Gastroesophageal sphincter (tissue), 3 donors: ENCODE measurements around the gene CCDC85B.
A peak's percentile ranks its signal among the peaks of the same experiment; 100 is the strongest.

Source experiments
- CTCF ChIP-seq, 4 experiments: fragments of 200-600 bp in 2 of 4; fragments of 450-650 bp in 2 of 4; sonication (generic) in 1 of 4; IDR thresholded peaks; one replicate each; pipeline ENCODE4 v1.5.1; 2017 to 2019; ENCODE audit warnings: antibody characterized with exemption in 4 of 4, mild to moderate bottlenecking in 2 of 4, moderate library complexity in 2 of 4
- EP300 ChIP-seq: sonication (generic); formaldehyde crosslinking; IDR thresholded peaks from one replicate; pipeline ENCODE4 v1.6.1; 2017; ENCODE audit warnings: antibody characterized with exemption, mild to moderate bottlenecking
- POLR2A ChIP-seq, 2 donors: fragments of 450-650 bp; IDR thresholded peaks; one replicate each; pipeline ENCODE4 v1.6.1; 2017; ENCODE audit warnings: antibody characterized with exemption in 2 of 2, mild to moderate bottlenecking in 2 of 2, moderate library complexity in 1 of 2
- POLR2AphosphoS5 ChIP-seq: sonication (generic); formaldehyde crosslinking; IDR thresholded peaks from one replicate; pipeline ENCODE4 v1.6.1; 2017; ENCODE audit warnings: antibody characterized with exemption

GRCh38 chr11:65911682-65912568 lies 21.5 kb downstream of the CCDC85B start:
- TF ChIP-seq CTCF (IDR thresholded peaks at IDR 0.05) (peak in 3 of 4 experiments; percentile 27 to 45 (median 30)), POLR2A (IDR thresholded peaks at IDR 0.05) (no peak), EP300 (no peak), POLR2AphosphoS5 (peak; percentile 62)
